H9 (cell line): ENCODE results near the gene RHBDL1. TPM values are rescaled to one million over a fixed set of nuclear protein-coding genes. Genes with fewer than 3 reads are reported as not detected.

ENCODE experiments used
- DNase-seq: peaks from one replicate; pipeline ENCODE4 v3.0.0-alpha.2; 2017
- H2AFZ ChIP-seq: one replicate; pipeline ENCODE4 v1.6.1; 2013; ENCODE audit warnings: mild to moderate bottlenecking, low read length, control low read depth, moderate library complexity
- H2AK5ac ChIP-seq: 2 replicates; pipeline ENCODE4 v1.6.1; 2013; ENCODE audit warnings: low read length, control low read depth, mixed read lengths; ENCODE audit not compliant: insufficient read length
- H2BK120ac ChIP-seq: one replicate; pipeline ENCODE4 v1.6.1; 2013; ENCODE audit warnings: low read depth, mild to moderate bottlenecking, low read length, control low read depth, inconsistent platforms; ENCODE audit not compliant: poor library complexity, severe bottlenecking
- H2BK12ac ChIP-seq: 2 replicates; pipeline ENCODE4 v1.6.1; 2013; ENCODE audit warnings: low read length, control low read depth, mixed read lengths, low read depth; ENCODE audit not compliant: insufficient read length
- H2BK15ac ChIP-seq: 2 replicates; pipeline ENCODE4 v1.6.1; 2013; ENCODE audit warnings: low read depth, low read length, control low read depth
- H2BK20ac ChIP-seq: one replicate; pipeline ENCODE4 v1.6.1; 2013; ENCODE audit warnings: low read depth, mild to moderate bottlenecking, low read length, control low read depth, inconsistent platforms; ENCODE audit not compliant: poor library complexity, severe bottlenecking
- H2BK5ac ChIP-seq: 2 replicates; pipeline ENCODE4 v1.6.1; 2013; ENCODE audit warnings: low read length, control low read depth, mixed read lengths; ENCODE audit not compliant: insufficient read length
- H3K14ac ChIP-seq: 2 replicates; pipeline ENCODE4 v1.6.1; 2013; ENCODE audit warnings: low read length, control low read depth; ENCODE audit not compliant: insufficient read depth
- H3K18ac ChIP-seq: 2 replicates; pipeline ENCODE4 v1.6.1; 2013; ENCODE audit warnings: low read depth, mild to moderate bottlenecking, mixed read lengths, low read length, control low read depth; ENCODE audit not compliant: insufficient read length
- H3K23ac ChIP-seq: 2 replicates; pipeline ENCODE4 v1.6.1; 2013; ENCODE audit warnings: low read length, control low read depth, mixed read lengths, low read depth; ENCODE audit not compliant: insufficient read length
- H3K23me2 ChIP-seq: 2 replicates; pipeline ENCODE4 v1.6.1; 2013; ENCODE audit warnings: low read depth, mild to moderate bottlenecking, mixed read lengths, low read length, control low read depth; ENCODE audit not compliant: insufficient read length, poor library complexity, severe bottlenecking
- H3K27ac ChIP-seq: 2 replicates; pipeline ENCODE4 v1.5.1; 2013; ENCODE audit warnings: low read length, control low read depth, mixed read lengths, low read depth; ENCODE audit not compliant: insufficient read length
- H3K27me3 ChIP-seq: 2 replicates; pipeline ENCODE4 v1.6.1; 2013; ENCODE audit warnings: low read length, control low read depth, inconsistent platforms; ENCODE audit not compliant: insufficient read depth
- H3K4ac ChIP-seq: 2 replicates; pipeline ENCODE4 v1.6.1; 2013; ENCODE audit warnings: low read depth, mild to moderate bottlenecking, control low read depth, inconsistent platforms, low read length, moderate library complexity
- H3K4me1 ChIP-seq: 2 replicates; pipeline ENCODE4 v1.6.1; 2013; ENCODE audit warnings: low read length, control low read depth, inconsistent platforms; ENCODE audit not compliant: insufficient read depth
- H3K4me2 ChIP-seq: 2 replicates; pipeline ENCODE4 v1.6.1; 2013; ENCODE audit warnings: low read length, control low read depth, mixed read lengths; ENCODE audit not compliant: insufficient read length, insufficient read depth
- H3K56ac ChIP-seq: 2 replicates; pipeline ENCODE4 v1.6.1; 2013; ENCODE audit warnings: low read depth, mild to moderate bottlenecking, mixed read lengths, low read length, control low read depth; ENCODE audit not compliant: insufficient read length
- H3K79me1 ChIP-seq: 2 replicates; pipeline ENCODE4 v1.6.1; 2013; ENCODE audit warnings: low read depth, mild to moderate bottlenecking, moderate library complexity, low read length, control low read depth, inconsistent platforms; ENCODE audit not compliant: insufficient read depth, poor library complexity, severe bottlenecking
- H3K79me2 ChIP-seq: 2 replicates; pipeline ENCODE4 v1.6.1; 2013; ENCODE audit warnings: low read length, control low read depth, inconsistent platforms; ENCODE audit not compliant: insufficient read depth
- H3K9ac ChIP-seq: 2 replicates; pipeline ENCODE4 v1.6.1; 2013; ENCODE audit warnings: low read length, control low read depth, mixed read lengths; ENCODE audit not compliant: insufficient read length; ENCODE audit errors: extremely low read depth
- H3K9me3 ChIP-seq: one replicate; pipeline ENCODE4 v1.6.1; 2013; ENCODE audit warnings: low read depth, low read length, inconsistent platforms; ENCODE audit not compliant: control insufficient read depth
- H3T11ph ChIP-seq: one replicate; pipeline ENCODE4 v1.6.1; 2013; ENCODE audit warnings: mild to moderate bottlenecking, low read length, control low read depth, inconsistent platforms
- H4K20me1 ChIP-seq: one replicate; pipeline ENCODE4 v1.6.1; 2013; ENCODE audit not compliant: control insufficient read depth, insufficient read length, insufficient read depth
- H4K5ac ChIP-seq: 2 replicates; pipeline ENCODE4 v1.6.1; 2013; ENCODE audit warnings: low read depth, mild to moderate bottlenecking, mixed read lengths, low read length, control low read depth; ENCODE audit not compliant: insufficient read length
- H4K8ac ChIP-seq: replicated peaks from 2 replicates; pipeline ENCODE4 v1.6.1; 2013; ENCODE audit warnings: low read length, control low read depth, mixed read lengths, low read depth; ENCODE audit not compliant: insufficient read length
- H4K91ac ChIP-seq: 2 replicates; pipeline ENCODE4 v1.6.1; 2013; ENCODE audit warnings: low read depth, mild to moderate bottlenecking, moderate library complexity, mixed read lengths, low read length, control low read depth; ENCODE audit not compliant: insufficient read length
- H3K27ac Mint-ChIP-seq, 3 experiments: 2 replicates in 2 of 3; 3 replicates in 1 of 3; pipeline ENCODE4 v1.8.0; 2020 to 2021; ENCODE audit warnings: mixed read lengths in 3 of 3, mild to moderate bottlenecking in 1 of 3, moderate library complexity in 1 of 3
- H3K27me3 Mint-ChIP-seq: 2 replicates; pipeline ENCODE4 v1.8.0; 2021; ENCODE audit warnings: low read depth, mild to moderate bottlenecking, moderate library complexity, mixed read lengths
- H3K36me3 Mint-ChIP-seq, 3 experiments: 2 replicates in 2 of 3; 3 replicates in 1 of 3; pipeline ENCODE4 v1.8.0; 2020 to 2021; ENCODE audit warnings: low read depth in 3 of 3, mixed read lengths in 3 of 3; ENCODE audit not compliant: insufficient read depth in 1 of 3
- H3K4me1 Mint-ChIP-seq, 2 experiments: 2 replicates each; pipeline ENCODE4 v1.8.0; 2020; ENCODE audit warnings: mixed read lengths in 2 of 2
- H3K4me3 Mint-ChIP-seq, 2 experiments: 2 replicates in 1 of 2; 3 replicates in 1 of 2; pipeline ENCODE4 v1.8.0; 2020 to 2021; ENCODE audit warnings: mild to moderate bottlenecking in 2 of 2, mixed read lengths in 2 of 2, moderate library complexity in 1 of 2
- H3K9me3 Mint-ChIP-seq, 2 experiments: 2 replicates in 1 of 2; 3 replicates in 1 of 2; pipeline ENCODE4 v1.8.0; 2020; ENCODE audit warnings: mild to moderate bottlenecking in 2 of 2, mixed read lengths in 2 of 2, moderate library complexity in 1 of 2
- CTCF ChIP-seq: fragments of 200-600 bp; sonication (generic); conservative IDR thresholded peaks from 3 replicates; pipeline ENCODE4 v1.8.0; 2021; ENCODE audit warnings: antibody characterized with exemption, mild to moderate bottlenecking
- WGBS: extraction: QIAGEN DNeasy Blood & Tissue Kit; methylation state at CpG from one replicate; pipeline ENCODE4 v1.1.7; 2013; ENCODE audit warnings: missing lambda C conversion rate, low lambda C conversion rate, mixed read lengths; ENCODE audit not compliant: insufficient read length; ENCODE audit errors: extremely low coverage; 5-methylcytosine and 5-hydroxymethylcytosine counted together
- total RNA-seq: library from RNA; stranded (reverse); gene quantifications from 2 replicates; pipeline ENCODE4 v1.2.1, GENCODE V29; 2021

Gene RHBDL1
- total RNA-seq, 1 experiment from 2014 or later, result 7.6 TPM

- H3K18ac ChIP-seq, result no peak overlapping the region
- no peak overlapping the region for H2BK5ac ChIP-seq
- H2BK120ac ChIP-seq, result no peak overlapping the region
- no peak overlapping the region for H4K5ac ChIP-seq
- H2BK12ac ChIP-seq, result no peak overlapping the region
- Mint-ChIP-seq H3K27ac (0 out of 7 replicates have a peak overlapping the region, but pooled peaks of 1 of the 3 experiments have one; percentile 61), H3K36me3 (peaks cover 11 to 27% (median 27%) of the 10 kb centered on the region in 3 experiments; a peak in 6 of 7 replicates), H3K27me3 (peaks cover 3% of the 10 kb centered on the region; the same call in 1 of the 2 replicates), H3K4me1 (peaks cover 11 to 15% of the 10 kb centered on the region in 2 experiments), H3K9me3 (no peaks in the 10 kb centered on the region), H3K4me3 (peak overlapping the region in 1 of 2 experiments; percentile 40; a peak in 1 of 5 replicates)
- H2AFZ ChIP-seq, result no peak overlapping the region
- no peak overlapping the region for H3K27ac ChIP-seq
- no peak overlapping the region for H4K8ac ChIP-seq
- H3K27me3 ChIP-seq, result no peaks in the 10 kb centered on the region
- DNase-seq, result no peak
- no peak overlapping the region for H2BK20ac ChIP-seq
- H3K23me2 ChIP-seq, result peaks cover 6% of the 10 kb centered on the region
- no peak overlapping the region for H3K4me2 ChIP-seq
- no peaks in the 10 kb centered on the region for H3K79me1 ChIP-seq
- no peak overlapping the region for H3K9ac ChIP-seq
- no peak for TF ChIP-seq CTCF
- no peaks in the 10 kb centered on the region for H3K9me3 ChIP-seq
- H3T11ph ChIP-seq, result no peak overlapping the region
- H3K79me2 ChIP-seq, result no peaks in the 10 kb centered on the region; the same call in 1 of the 2 replicates
- H3K14ac ChIP-seq, result no peak overlapping the region
- no peak overlapping the region for H3K4ac ChIP-seq
- H3K4me1 ChIP-seq, result no peaks in the 10 kb centered on the region
- no peaks in the 10 kb centered on the region for H4K20me1 ChIP-seq
- no peak overlapping the region for H2AK5ac ChIP-seq
- WGBS, result no CpG with 5 or more reads among the region's 21 CpGs
- no peak overlapping the region for H4K91ac ChIP-seq
- no peak overlapping the region for H3K23ac ChIP-seq
- H3K56ac ChIP-seq, result no peak overlapping the region
- H2BK15ac ChIP-seq, result no peak overlapping the region
Measured at GRCh38 chr16:672851-673250, 2.6 kb upstream of the RHBDL1 start.
